ENCODE data around the gene ZFP69B. TPM values are rescaled to one million over a fixed set of nuclear protein-coding genes. Genes with fewer than 3 reads are reported as not detected.

The ZFP69B gene
- total and polyA plus RNA-seq, 2 donors (not counting 1 experiment from before 2014, with no cell fraction given), result 1.0 to 10.8 TPM

DNA sequence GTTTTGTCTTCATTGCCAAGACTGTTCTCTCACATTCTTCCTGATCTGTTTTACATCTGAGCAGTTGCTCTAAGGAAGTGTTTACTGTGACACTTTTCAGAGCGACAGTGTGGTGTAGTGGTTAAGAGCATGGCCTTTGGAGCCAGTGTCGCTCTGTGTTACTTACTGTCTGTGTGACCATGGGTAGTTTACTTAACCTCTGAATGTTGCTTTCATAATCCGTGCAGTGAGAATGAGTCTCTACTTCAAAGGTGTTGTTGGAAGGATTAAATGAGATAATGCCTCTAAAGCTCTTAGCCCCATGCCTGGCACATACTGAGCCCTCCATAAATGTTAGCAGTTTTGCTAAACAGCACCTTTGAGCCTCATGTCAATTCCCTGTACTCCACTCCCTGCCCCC, 35.9 kb upstream of the ZFP69B start:
- Histone ChIP-seq H3K27ac (ENCODE audit: low read length in 2 of 2) (no peak overlapping the region), H4K20me1 (ENCODE audit: control insufficient read depth, insufficient read depth, low read length, poor library complexity, severe bottlenecking) (peaks cover 60% of the 10 kb centered on the region), H3K9me3 (ENCODE audit: control extremely low read depth in 1 of 3, control insufficient read depth in 2 of 3, insufficient read depth in 1 of 3, low read length in 2 of 3) (no peaks in the 10 kb centered on the region), H2AFZ (ENCODE audit: insufficient read depth, low read depth, low read length, poor library complexity, severe bottlenecking) (no peak overlapping the region), H3K4me2 (replicated peaks; ENCODE audit: low read depth, low read length, poor library complexity, severe bottlenecking) (no peak overlapping the region), H3K36me3 (replicated peaks in 1 of 2; ENCODE audit: control extremely low read depth in 1 of 2, control insufficient read depth in 1 of 2, extremely low read depth in 1 of 2, insufficient read depth in 2 of 2, low read length in 1 of 2) (peaks cover 44 to 93% of the 10 kb centered on the region in 2 experiments), H3K79me2 (ENCODE audit: control insufficient read depth, insufficient read depth, low read length) (peaks cover 59% of the 10 kb centered on the region), H3K4me3 (ENCODE audit: control extremely low read depth in 1 of 5, extremely low read depth in 1 of 5, insufficient read depth in 1 of 5, low read depth in 2 of 5, low read length in 4 of 5) (no peak overlapping the region), H3K27me3 (replicated peaks in 1 of 4; ENCODE audit: control extremely low read depth in 1 of 4, control insufficient read depth in 3 of 4, insufficient read depth in 4 of 4, low read length in 3 of 4) (no peaks in the 10 kb centered on the region), H3K9ac (ENCODE audit: low read length) (no peak overlapping the region), H3K4me1 (ENCODE audit: control insufficient read depth in 2 of 2, insufficient read depth in 2 of 2, low read length in 2 of 2) (no peaks in the 10 kb centered on the region)
- TF ChIP-seq EZH2 (IDR thresholded peaks at IDR 0.05; ENCODE audit: borderline replicate concordance, insufficient read depth, low read depth, low read length, poor library complexity, severe bottlenecking), result no peak
- TF ChIP-seq, protein P1, sequence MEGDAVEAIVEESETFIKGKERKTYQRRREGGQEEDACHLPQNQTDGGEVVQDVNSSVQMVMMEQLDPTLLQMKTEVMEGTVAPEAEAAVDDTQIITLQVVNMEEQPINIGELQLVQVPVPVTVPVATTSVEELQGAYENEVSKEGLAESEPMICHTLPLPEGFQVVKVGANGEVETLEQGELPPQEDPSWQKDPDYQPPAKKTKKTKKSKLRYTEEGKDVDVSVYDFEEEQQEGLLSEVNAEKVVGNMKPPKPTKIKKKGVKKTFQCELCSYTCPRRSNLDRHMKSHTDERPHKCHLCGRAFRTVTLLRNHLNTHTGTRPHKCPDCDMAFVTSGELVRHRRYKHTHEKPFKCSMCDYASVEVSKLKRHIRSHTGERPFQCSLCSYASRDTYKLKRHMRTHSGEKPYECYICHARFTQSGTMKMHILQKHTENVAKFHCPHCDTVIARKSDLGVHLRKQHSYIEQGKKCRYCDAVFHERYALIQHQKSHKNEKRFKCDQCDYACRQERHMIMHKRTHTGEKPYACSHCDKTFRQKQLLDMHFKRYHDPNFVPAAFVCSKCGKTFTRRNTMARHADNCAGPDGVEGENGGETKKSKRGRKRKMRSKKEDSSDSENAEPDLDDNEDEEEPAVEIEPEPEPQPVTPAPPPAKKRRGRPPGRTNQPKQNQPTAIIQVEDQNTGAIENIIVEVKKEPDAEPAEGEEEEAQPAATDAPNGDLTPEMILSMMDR (IDR thresholded peaks at IDR 0.05), result no peak
- ChIA-PET POLR2A (no interaction called here), CTCF (no interaction called here)
- intact Hi-C loops (cut with micrococcal nuclease), result no loop called here
- no peak overlapping the region for H3K27ac Mint-ChIP-seq
- no peaks in the 10 kb centered on the region for H3K9me3 Mint-ChIP-seq (ENCODE audit: insufficient read depth)
- peaks cover 1% of the 10 kb centered on the region for H3K4me1 Mint-ChIP-seq
- DNase-seq (no peak), ATAC-seq (ENCODE audit: low read depth) (no peak)
- 100% methylated on average over 2 of the region's 3 CpGs for WGBS (ENCODE audit: insufficient coverage)
- no peaks in the 10 kb centered on the region for H3K27me3 Mint-ChIP-seq
- H3K4me3 Mint-ChIP-seq, result no peak overlapping the region

DNA sequence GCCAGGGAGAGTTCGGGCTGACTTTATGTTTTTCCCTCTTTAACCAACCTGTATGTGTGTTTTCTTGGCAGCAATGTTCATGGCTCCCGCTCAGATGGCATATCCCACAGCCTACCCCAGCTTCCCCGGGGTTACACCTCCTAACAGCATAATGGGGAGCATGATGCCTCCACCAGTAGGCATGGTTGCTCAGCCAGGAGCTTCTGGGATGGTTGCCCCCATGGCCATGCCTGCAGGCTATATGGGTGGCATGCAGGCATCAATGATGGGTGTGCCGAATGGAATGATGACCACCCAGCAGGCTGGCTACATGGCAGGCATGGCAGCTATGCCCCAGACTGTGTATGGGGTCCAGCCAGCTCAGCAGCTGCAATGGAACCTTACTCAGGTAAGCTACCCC, 33.6 kb upstream of the ZFP69B start:
- no peak overlapping the region for H2AFZ ChIP-seq (ENCODE audit: insufficient read depth, low read depth, low read length, poor library complexity, severe bottlenecking)
- DNase-seq, result no peak
- H3K27me3 ChIP-seq (replicated peaks in 1 of 4; ENCODE audit: control extremely low read depth in 1 of 4, control insufficient read depth in 3 of 4, insufficient read depth in 4 of 4, low read length in 3 of 4), result no peaks in the 10 kb centered on the region
- no peak overlapping the region for H3K9ac ChIP-seq (ENCODE audit: low read length)
- 100% methylated on average over 3 of the region's 4 CpGs for WGBS (ENCODE audit: insufficient coverage)
- H3K27ac ChIP-seq (ENCODE audit: low read length in 2 of 2), result no peak overlapping the region
- no peak overlapping the region for H3K4me3 ChIP-seq (ENCODE audit: control extremely low read depth in 1 of 5, extremely low read depth in 1 of 5, insufficient read depth in 1 of 5, low read depth in 2 of 5, low read length in 4 of 5)
- ChIA-PET POLR2A (no interaction called here), CTCF (interaction anchor here (0.7 to 1.9 kb wide), 5 partner anchors 9 to 273 kb away, joined by 3 to 6 read pairs (median 4); no protein-coding TSS in a partner anchor)
- peaks cover 35 to 92% of the 10 kb centered on the region in 2 experiments for H3K36me3 ChIP-seq (replicated peaks in 1 of 2; ENCODE audit: control extremely low read depth in 1 of 2, control insufficient read depth in 1 of 2, extremely low read depth in 1 of 2, insufficient read depth in 2 of 2, low read length in 1 of 2)
- Mint-ChIP-seq H3K4me1 (peaks cover 12% of the 10 kb centered on the region), H3K4me3 (no peak overlapping the region), H3K27me3 (no peaks in the 10 kb centered on the region), H3K9me3 (ENCODE audit: insufficient read depth) (no peaks in the 10 kb centered on the region), H3K27ac (no peak overlapping the region)
- intact Hi-C loops (cut with micrococcal nuclease), result no loop called here
- no peak overlapping the region for H3K4me2 ChIP-seq (replicated peaks; ENCODE audit: low read depth, low read length, poor library complexity, severe bottlenecking)
- ATAC-seq (ENCODE audit: low read depth), result no peak
- H3K9me3 ChIP-seq (ENCODE audit: control extremely low read depth in 1 of 3, control insufficient read depth in 2 of 3, insufficient read depth in 1 of 3, low read length in 2 of 3), result no peaks in the 10 kb centered on the region
- no peak for TF ChIP-seq EZH2 (IDR thresholded peaks at IDR 0.05; ENCODE audit: borderline replicate concordance, insufficient read depth, low read depth, low read length, poor library complexity, severe bottlenecking)
- TF ChIP-seq, protein P1 (IDR thresholded peaks at IDR 0.05), result no peak
- peaks cover 74% of the 10 kb centered on the region for H4K20me1 ChIP-seq (ENCODE audit: control insufficient read depth, insufficient read depth, low read length, poor library complexity, severe bottlenecking)
- H3K4me1 ChIP-seq (ENCODE audit: control insufficient read depth in 2 of 2, insufficient read depth in 2 of 2, low read length in 2 of 2), result peaks cover 0 to 4% of the 10 kb centered on the region in 2 donors
- H3K79me2 ChIP-seq (ENCODE audit: control insufficient read depth, insufficient read depth, low read length), result peaks cover 43% of the 10 kb centered on the region
